Inferior parietal cortex (tissue), 1 donor: ENCODE data around the gene FBXL14.
"Not testable (repeated sequence)": the region's sequence is repeated elsewhere in the genome, so short reads cannot be mapped to it uniquely, and the experiment has no call there.

Source experiments
- DNase-seq: peaks from one replicate; pipeline ENCODE4 v3.0.0-alpha.2; 2016; ENCODE audit errors: extremely low spot score

FBXL14 gene

DNA sequence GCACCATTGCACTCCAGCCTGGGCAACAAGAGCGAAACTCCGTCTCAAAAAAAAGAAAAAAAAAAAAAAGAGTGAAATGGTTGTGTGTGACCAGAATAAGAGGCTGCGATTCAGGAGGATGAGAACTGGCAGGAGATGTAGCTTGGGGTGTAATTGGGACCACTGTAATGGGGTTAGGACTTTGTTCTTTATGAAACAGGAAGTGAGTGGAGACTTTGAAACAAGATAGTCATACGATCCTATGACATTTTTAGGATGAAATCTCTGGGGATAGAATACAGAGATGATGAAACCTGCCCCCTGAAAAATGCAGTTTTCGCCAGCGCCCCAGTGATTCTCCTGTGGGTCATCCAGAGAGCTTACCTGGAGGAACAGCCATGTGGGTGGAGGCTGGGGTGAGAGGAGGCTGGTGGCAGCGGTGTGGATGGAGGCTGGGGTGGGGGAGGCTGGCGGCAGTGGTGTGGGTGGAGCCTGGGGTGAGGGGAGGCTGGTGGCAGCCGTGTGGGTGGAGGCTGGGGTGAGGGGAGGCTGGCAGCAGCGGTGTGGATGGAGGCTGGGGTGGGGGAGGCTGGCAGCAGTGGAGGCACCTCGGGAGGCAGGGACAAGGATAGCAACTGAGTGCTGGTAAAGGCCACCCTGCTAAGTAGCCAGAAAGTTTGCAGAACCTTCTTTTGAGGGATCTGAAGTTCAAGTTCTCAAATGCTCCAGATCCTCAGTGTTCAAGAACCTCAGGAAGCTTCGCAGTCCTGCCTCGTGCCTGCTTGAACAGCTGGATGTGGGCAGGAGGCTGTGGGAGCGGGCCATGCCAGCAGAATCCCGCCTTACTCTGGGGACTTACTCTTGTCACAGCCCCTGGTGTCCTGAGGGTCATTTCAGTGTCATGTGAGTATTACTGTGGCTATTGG lies 20.2 kb downstream of the FBXL14 start:
- no peak for DNase-seq

DNA sequence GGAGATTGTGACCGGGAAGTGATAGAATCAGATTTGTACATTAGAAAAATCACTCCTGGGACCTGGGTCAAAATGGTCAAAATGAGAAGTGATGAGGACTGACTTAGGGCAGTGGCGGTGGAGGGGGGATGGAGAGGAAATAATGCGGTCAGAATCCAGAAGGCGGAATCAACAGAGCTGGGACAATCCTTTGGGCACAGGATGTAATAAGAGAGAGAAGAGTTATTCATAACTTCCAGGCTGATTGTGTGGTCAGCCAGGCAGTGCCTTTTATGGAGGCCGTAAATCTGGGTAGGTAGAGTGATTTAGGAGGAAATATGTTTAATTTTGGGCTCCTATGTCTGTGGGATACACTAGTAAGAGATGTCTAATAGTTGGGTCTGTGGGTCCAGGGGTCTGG lies 21.6 kb downstream of the FBXL14 start:
- no peak for DNase-seq

DNA sequence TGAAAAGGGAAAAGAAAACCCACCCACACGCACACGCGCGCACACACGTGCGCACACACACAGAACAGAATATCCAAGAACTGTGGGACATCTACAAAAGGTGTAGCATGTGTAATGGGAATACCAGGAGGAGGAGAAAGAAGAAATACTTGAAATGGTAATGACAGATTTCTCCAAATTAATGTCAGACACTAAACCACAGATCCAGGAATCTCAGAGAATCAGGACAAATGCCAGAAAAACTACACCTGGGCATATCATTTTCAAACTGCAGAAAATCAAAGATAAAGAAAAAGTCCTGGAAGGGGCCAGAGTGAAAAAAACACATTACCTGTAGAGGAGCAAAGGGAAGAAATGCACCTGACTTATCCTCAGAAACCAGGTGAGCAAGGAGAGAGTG lies 26.5 kb downstream of the FBXL14 start:
- no peak for DNase-seq

DNA sequence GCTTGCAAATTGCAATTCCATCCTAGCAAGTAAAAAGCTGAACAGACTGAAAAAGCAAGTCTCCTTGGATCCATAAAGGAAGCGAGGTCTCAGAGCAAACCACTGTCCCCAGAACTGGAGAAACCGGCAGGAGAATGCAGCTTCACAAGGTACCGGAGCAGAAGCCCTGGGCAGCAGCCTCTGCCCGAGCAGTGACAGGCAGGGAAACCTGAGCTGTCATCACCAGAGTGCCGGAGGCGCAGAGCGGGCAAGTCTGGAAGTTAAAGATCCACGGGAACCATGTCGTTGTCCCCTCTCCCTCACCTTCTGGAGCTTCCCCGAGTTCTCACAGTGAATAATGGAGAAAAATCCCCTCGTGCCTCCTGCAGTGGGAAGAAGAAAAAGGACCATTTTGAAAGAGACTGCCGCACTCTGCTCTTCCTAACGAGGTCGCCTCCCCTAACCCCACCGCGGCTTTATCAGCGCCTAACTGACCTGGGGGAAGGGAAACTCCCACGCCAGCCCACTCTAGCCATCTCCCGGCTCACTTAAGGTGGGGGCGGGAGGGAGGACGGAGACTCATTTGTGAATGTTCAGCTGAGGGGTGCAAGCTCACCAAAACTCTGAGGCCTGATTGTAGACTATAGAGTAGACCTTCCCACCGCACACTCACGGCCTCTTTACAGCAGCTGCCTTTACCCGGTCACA lies 27.8 kb downstream of the FBXL14 start:
- no peak for DNase-seq

DNA sequence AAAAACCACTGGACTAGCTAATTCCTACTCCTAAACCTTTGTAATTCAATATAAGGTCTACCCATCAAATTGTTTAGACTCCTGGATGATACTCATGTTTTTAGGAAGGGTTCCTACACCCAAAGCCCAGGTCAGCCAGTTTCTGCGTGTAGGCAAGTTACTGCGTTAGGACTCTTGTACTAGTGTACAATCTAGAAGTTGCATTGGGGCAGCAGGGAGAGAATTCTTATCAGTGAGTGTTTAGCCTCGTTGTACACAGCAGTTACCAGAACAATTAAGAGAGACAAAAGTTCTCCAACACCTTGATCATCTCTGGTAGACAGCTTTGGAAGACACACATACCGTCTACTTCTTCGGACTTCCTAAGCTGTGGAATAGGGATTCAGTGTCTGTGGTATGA lies 29.2 kb downstream of the FBXL14 start:
- DNase-seq = no peak

DNA sequence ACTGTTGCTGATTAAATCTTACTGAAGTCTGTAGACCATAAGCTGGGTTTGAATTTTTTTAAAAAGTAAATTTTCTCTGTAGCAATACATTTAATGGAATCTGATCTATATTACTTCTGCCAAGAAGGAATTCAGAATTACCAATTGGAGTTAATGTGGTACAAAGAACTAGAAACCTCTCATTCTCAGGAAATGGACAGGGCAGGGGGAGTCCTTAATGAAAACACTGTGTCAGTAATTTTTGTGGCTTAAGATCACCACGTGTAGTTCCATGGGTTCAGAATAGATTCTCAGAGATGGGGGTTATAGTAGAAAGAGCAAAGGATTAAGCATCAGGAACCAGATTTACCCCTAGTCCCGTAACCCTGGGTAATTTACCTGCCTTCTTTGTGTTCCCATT lies 30.3 kb downstream of the FBXL14 start:
- DNase-seq = no peak

DNA sequence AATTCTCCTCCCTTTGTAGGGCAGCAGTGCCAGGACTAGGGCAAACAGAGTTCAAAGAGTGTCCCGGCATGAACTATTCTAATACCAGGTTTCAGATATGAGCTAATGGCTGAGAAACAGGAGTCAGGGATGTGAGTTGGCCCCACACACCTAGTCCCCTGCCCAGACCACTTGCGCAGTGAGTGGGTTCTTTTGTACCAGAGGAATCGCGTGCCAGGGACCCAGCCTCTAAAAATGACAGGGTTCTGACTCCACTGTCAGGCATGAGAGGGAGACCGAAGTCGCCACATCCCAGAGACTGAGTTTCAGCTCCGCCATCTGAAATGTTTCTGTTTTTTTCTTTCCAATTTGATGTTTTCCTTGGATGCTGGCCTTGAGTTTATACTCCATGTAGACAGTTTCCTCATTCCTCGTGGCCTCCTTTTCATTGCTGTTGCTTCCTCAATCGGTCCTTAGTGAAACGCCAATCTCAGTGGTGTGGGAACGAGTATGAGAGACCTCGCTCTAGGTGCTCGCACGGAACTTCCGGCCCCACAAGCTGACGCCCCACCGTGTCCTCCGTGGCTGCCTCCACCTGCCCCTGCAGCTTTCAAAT lies 31.5 kb downstream of the FBXL14 start:
- no peak for DNase-seq

DNA sequence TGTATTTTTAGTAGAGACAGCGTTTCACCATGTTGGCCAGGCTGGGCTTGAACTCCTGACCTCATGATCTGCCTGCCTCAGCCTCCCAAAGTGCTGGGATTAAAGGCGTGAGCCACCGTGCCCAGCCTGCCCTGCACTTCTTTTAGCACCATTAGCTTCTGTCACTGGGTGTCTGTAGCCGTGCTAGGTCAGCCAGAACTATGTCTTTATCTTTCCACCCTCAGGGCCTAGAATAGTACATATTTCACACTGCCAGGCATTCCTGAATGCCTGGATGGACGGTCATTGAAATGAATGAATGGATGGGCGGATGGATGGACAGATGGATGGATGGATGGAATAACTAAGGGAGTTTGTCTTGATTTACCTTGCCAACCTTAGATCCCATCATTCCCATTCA lies 33.7 kb downstream of the FBXL14 start:
- no peak for DNase-seq

DNA sequence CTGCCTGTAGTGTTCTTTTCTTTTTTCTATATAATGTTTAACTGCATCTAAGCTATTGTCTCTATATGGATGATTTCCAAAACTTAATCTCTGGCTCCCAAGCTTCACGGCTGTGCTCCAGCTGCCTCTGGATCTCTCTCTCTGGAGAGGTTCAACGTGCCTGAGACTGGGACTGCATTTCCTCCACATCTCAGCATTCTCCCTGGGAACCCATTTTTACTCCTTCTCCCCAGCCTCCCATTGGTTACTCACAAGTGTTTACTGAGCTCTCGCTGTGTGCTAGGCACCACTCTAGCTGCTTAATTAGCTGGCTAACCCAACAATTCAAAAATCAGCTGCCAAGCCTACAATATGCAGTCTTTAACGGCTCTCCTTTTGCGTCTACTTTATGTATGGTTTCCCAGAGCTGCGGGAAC lies 34.7 kb downstream of the FBXL14 start:
- no peak for DNase-seq

DNA sequence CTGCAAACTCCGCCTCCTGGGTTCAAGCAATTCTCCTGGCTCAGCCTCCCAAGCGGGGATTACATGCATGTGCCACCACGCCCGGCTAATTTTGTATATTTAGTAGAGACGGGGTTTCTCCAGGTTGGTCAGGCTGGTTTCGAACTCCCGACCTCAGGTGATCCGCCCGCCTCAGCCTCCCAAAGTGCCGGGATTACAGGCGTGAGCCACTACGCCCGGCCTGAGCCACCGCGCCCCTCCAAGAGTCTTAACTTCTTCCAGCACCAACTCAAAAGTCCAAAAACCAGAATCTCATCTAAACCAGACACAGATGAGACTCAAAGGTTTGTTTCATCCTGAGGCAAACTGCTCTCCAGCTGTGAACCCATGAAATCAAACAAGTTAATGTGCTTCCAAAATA lies 36.3 kb downstream of the FBXL14 start:
- not testable (repeated sequence) for DNase-seq

DNA sequence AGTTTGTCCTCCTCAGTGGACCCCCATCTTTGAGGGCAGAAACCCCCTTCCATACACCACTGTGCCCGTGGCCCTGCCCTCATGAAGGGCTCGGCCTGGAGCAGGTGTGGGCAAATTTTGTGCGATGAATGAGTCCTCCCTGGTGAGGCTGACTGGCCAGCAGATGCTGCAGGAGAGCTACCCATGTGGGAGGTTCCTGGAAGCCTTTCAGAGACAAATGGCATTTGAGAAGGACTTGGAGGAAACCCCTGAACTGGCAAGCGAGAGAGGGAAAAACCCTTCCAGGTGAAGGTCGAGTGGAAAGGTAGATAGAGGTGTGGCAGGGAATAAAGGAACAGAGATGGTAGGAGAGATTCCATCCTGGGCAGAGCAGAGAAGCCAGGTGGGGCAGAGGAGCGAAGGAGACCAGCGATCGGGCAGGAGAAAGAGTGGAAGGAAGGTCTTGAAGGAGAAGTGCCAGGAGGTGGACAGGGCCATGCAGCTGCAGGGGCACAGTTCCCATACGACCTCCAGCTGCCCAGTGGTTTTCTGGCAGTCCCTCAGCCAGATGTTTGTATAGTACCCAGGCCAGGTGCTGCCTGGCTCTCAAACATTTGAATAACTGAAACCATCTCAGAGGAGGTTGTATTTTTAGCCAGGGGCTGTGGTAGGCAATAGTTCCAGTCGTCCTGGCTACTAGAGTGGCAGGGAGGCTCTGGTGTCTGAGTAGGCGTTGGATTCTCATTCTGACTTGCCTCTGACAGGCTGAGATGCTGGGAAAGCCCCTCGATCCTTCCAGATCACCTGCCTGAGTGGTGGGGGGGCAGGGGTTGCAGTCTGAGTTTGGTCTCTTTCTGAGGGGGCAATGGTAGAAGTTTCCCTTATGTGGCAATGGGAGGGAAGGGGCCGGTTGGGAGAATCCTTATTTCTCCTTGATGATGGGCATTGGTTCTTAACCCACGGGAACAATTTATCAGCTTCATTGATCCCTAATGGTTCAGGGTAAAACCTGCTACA lies 40.1 kb downstream of the FBXL14 start:
- no peak for DNase-seq

DNA sequence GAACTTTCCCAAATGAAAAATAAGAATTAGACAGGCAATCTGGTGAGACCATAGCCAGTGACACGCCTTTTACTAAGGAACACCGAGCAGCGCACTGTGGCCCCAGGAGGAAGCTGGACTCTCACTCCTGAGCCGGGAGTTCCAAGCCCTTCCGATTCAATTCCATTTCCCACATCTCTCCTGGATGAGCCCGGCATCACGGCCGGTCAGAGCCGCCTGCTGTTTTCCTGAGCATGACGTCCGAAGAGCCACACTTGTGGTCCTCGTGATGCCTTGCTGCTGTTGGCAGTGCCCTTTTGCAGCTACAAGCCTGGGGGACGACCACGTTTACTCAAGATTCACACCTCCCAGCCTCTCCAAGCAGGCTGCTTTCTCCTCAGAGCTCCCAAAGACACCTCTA lies 40.8 kb downstream of the FBXL14 start:
- no peak for DNase-seq

DNA sequence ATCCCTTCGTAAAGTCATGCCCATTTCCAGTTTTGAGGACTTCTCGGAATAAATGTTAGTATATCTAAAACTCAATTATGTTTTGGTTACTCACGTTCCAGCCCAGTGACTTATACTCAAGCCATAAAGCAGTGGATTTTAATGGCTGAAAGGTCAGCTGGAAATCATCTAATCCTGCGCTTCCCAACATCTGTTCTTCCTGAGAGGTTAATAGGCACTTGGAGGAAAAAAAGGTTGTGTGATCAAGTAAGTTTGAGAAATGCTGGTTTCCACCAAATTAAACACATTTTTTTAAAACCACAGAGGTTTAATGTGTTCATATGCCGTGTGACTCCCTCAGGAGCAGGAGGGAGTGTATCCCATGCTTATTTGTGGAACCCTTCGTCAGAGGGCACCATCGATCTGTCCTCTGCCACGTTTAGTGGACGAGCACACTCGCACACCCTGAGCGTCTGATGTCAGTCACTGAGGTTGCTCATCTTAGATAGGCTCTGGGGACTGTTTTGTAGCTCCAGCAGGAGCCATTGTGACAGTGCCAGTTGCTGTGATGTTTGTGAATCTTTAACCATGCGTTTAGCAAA lies 41.4 kb downstream of the FBXL14 start:
- DNase-seq = no peak

DNA sequence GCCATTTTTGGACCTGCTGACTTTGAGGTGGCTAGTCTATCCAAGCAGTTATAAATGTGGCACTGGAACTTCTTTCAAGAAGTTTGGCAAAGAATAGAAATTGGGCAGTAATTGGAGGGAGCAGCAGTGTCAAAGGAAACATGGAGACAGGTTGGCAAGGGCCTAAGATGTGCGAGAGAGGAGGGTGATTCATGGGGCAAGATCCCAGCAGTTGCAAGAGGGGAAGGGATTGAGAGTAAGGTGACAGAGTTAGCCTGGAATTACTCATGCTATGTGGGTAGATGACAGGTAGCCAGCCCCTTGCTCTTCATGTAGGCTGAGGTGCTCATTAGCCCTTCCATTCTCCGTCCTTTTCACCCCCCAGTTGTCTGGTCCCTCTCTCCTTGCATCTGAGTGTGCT lies 42.2 kb downstream of the FBXL14 start:
- DNase-seq = no peak

DNA sequence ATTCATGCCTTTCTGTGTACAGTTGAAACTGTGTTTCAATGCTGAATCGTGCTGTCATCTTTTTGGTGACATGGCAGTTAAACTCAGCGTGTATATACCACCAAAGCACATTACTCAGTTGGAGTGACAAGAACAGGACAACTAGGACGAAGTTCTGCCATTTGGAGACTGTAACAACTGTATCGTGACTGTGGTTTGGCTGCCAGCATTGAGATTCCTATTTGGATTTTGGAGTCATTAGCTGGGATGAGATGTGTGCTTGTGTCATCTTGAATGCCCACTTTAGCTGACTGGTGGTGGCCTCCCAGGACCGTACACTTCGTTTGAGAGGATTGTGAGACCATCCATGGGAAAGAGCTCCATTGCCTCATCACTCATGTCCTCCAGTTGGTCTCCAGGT lies 42.9 kb downstream of the FBXL14 start:
- DNase-seq = no peak

DNA sequence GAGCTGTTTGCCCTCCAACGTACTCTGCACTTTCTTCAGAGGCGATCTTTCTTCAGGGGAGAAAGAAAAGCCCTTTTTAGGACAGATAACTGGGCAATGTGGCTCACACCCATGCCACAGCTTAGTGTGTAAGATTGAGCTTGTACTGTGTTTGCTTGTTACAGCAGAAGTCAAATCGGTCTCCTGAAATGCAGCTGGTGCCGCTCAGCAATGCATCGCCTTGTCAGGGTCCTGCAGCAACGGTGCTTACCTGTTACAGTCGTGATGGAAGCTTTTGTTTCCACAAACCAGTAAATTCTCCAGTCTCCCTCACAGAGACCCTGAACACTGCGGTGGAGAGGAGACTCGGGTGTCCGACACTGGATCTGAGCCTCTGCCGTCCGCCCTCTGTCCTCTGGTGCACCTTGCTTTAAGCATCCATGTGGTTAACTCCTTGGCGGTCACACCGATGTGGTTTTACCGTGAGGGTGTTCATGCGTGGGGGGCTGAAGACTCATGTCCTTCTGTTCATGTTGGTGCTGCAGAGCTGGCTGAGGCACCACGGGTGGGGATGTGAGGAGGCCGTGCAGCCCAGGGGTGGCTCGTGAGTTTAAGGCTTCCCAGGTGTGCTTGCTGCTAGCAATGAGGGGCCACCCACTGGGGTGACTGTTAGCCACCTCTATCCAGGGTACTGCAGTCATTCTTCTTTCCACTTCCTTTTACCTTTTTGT lies 47.3 kb downstream of the FBXL14 start:
- no peak for DNase-seq

DNA sequence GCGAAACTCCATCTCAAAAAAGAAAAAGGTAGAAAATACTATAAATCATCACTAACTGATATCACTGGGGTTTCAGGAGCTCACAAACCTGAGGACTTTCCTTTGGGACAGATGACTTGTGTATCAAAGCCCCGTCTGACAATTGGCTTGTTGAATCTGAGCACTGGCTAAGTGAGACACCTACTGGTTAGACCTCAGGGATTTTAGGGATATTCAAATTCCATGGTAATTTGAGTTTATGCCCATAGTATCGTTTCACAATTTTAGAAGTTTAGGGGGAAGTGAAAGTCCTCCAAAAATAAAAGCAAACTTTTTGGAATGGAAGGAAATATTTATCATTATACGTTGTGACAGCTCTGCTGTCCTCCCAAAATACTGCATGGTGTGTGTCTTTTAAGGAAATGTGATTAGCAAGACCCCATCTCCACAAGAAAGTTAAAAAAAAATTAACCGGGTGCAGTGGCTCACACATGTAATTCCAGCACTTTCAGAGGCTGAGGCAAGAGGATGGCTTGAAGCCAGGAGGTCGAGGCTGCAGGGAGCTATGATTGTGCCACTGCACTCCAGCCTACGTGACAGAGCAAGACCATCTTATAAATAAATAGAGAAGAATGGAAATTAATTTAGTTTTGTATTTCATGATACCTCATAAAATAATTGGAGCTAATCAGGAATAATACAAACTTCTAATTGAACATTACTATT lies 49.2 kb downstream of the FBXL14 start:
- DNase-seq = no peak

DNA sequence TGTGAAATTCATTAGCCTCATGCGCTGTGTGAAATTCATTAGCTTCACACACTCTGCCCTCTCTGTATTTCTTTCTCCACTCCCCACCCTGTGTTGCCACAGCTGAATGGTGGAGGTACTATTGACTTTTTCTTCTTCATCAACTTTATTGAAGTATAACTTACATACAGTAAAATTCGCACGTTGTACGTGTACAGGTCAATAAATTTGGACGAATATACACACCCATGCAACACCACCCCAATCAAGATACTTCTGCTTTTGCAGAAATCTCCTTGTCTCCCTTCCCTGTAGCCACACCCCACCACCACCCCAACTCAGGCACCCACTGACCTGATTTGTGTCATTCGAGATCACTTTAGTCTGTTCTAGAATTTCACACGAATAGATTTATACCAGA lies 51.8 kb downstream of the FBXL14 start:
- DNase-seq = no peak

DNA sequence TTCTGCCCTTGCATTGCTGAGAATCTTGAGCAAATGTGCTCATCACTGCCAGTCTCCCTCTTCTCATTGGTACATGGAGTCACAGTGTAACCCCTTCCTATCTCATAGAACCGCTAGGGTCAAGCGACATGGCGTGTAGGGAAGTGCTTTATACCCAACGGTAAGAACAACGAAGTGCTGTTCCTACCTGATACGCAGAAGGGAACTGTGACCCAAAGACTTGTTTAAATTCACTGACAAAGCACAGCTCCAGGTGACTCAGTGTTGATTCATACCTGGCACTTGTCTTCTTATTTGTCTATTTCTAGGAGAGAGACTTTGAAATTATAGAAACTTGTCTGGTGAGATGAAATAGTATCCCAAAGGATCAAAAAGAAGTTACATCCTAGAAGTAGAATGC lies 53.7 kb downstream of the FBXL14 start:
- no peak for DNase-seq

DNA sequence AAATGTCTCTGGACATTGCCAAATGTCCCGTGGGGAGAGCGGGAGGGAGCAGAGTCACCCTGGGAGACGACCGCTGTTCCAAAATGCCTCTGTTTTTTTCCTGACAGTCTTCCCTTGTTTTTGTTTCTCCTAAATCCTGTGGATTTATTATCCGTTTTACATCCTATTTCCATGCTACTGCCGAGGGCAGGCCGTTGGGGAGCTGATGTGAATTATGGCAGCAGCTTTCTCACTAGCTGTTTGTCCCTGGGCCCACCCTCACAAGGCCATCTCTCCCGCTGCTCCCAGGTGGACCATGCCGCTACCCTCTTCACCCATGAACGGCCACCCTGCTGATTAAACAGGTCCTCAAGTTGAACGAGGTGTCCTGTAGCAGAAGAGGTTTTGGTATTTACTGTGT lies 55.2 kb downstream of the FBXL14 start:
- no peak for DNase-seq
